Measurements from ENCODE around the gene FER. TPM values are rescaled to one million over a fixed set of nuclear protein-coding genes. Genes with fewer than 3 reads are reported as not detected.

FER gene
- total RNA-seq, 2 experiments from 2014 or later = 14.2 to 15.9 TPM

- CTCF ChIA-PET = no interaction called here
- intact Hi-C loops (cut with DNase I, micrococcal nuclease) = no loop called here
- H3K9me3 Mint-ChIP-seq = peaks cover 6% of the 10 kb centered on the region
These were observed 378.8 kb downstream of the FER start for GRCh38 chr5:109126481-109126880.

GRCh38 chr5:109136906-109137305 lies 389.2 kb downstream of the FER start:
- ChIA-PET CTCF (no interaction called here), POLR2A (interaction anchor here (0.6 kb wide), 1 partner anchor 876 kb away, joined by 3 read pairs; no protein-coding TSS in a partner anchor)
- no peaks in the 10 kb centered on the region for H3K36me3 ChIP-seq (ENCODE audit: insufficient read depth, low read length)
- TF ChIP-seq, protein P1, sequence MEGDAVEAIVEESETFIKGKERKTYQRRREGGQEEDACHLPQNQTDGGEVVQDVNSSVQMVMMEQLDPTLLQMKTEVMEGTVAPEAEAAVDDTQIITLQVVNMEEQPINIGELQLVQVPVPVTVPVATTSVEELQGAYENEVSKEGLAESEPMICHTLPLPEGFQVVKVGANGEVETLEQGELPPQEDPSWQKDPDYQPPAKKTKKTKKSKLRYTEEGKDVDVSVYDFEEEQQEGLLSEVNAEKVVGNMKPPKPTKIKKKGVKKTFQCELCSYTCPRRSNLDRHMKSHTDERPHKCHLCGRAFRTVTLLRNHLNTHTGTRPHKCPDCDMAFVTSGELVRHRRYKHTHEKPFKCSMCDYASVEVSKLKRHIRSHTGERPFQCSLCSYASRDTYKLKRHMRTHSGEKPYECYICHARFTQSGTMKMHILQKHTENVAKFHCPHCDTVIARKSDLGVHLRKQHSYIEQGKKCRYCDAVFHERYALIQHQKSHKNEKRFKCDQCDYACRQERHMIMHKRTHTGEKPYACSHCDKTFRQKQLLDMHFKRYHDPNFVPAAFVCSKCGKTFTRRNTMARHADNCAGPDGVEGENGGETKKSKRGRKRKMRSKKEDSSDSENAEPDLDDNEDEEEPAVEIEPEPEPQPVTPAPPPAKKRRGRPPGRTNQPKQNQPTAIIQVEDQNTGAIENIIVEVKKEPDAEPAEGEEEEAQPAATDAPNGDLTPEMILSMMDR (IDR thresholded peaks at IDR 0.05) = no peak
- H3K4me1 ChIP-seq (ENCODE audit: insufficient read depth, low read length) = no peaks in the 10 kb centered on the region
- Mint-ChIP-seq H3K4me3 (no peak overlapping the region), H3K27ac (no peak overlapping the region), H3K9me3 (no peaks in the 10 kb centered on the region), H3K4me1 (ENCODE audit: low read depth) (no peaks in the 10 kb centered on the region), H3K27me3 (no peaks in the 10 kb centered on the region), H3K36me3 (ENCODE audit: low read depth) (no peaks in the 10 kb centered on the region)
- no peak overlapping the region for H3K4me3 ChIP-seq (ENCODE audit: low read length)
- no peaks in the 10 kb centered on the region for H3K9me3 ChIP-seq (ENCODE audit: control insufficient read depth in 1 of 2, insufficient read depth in 1 of 2, low read length in 2 of 2)
- DNase-seq (no peak), ATAC-seq (ENCODE audit: poor library complexity) (no peak)
- H3K27ac ChIP-seq (ENCODE audit: low read depth in 1 of 2, low read length in 2 of 2) = no peak overlapping the region
- intact Hi-C loops (cut with DNase I, micrococcal nuclease) = no loop called here
- no peaks in the 10 kb centered on the region for H3K27me3 ChIP-seq (ENCODE audit: control insufficient read depth in 1 of 2, insufficient read depth in 2 of 2, low read length in 2 of 2)

More at GRCh38 chr5:109126481-109126880, 378.8 kb downstream of the FER start:
- peaks cover 12% of the 10 kb centered on the region for H3K36me3 Mint-ChIP-seq (ENCODE audit: low read depth)
- POLR2A ChIA-PET = no interaction called here
- ATAC-seq (ENCODE audit: poor library complexity) = no peak
- H3K4me1 ChIP-seq (ENCODE audit: insufficient read depth, low read length) = no peaks in the 10 kb centered on the region
- DNase-seq = no peak
- H3K4me3 ChIP-seq (ENCODE audit: low read length) = no peak overlapping the region
- H3K27me3 Mint-ChIP-seq = no peaks in the 10 kb centered on the region
- H3K4me1 Mint-ChIP-seq (ENCODE audit: low read depth) = no peaks in the 10 kb centered on the region
- no peak overlapping the region for H3K27ac ChIP-seq (ENCODE audit: low read depth in 1 of 2, low read length in 2 of 2)
- H3K27me3 ChIP-seq (ENCODE audit: control insufficient read depth in 1 of 2, insufficient read depth in 2 of 2, low read length in 2 of 2) = no peaks in the 10 kb centered on the region
- no peak overlapping the region for H3K4me3 Mint-ChIP-seq
- TF ChIP-seq, protein P1 (IDR thresholded peaks at IDR 0.05) = no peak
- H3K36me3 ChIP-seq (ENCODE audit: insufficient read depth, low read length) = no peaks in the 10 kb centered on the region
- no peak overlapping the region for H3K27ac Mint-ChIP-seq
- H3K9me3 ChIP-seq (ENCODE audit: control insufficient read depth in 1 of 2, insufficient read depth in 1 of 2, low read length in 2 of 2) = no peaks in the 10 kb centered on the region

DNA sequence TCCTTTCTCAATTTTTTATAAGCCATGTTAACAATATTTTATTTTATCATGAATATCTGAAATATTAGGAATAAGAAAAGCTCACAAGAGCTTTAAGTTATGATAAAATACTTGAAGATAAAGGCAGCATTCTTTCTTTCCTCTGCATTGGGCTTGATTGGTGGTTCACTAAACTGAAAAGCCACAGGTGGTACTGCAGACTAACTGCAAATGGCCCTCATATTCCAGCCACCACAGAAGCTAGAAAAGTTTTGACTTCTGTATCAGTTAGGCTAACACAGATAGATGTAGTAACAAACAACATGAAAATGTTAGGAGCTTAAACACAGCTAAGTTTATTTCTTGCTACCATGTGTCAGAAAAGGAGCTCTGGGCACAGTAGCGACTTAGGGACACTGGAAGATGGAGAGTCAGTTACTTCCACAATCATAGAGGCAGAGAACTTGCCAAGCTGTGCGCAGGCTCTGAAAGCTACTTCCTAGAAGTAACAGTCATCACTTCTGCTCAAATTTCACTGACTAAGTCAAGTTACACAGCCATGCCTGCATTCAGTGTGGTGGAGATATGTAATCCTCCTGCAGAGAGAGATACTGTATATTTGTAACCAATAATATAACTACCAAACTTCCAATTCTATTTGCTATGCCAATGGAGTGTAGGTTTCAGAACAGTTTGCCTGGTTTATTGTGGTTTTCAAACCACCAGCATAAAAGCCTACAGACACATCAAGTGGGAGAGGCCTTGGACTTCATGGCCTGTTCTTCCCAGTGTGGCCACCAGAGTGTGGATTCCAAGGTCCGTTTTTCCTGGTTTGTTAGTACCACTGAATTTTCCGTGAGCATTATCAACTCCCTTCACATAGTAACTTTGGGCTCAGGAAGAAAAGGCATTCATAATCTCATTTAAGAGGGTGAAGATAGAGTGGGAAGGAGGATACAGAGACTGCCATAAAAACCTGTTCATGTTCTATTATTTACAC lies 393.8 kb downstream of the FER start:
- no peaks in the 10 kb centered on the region for H3K36me3 ChIP-seq (ENCODE audit: insufficient read depth, low read length)
- TF ChIP-seq, protein P1 (IDR thresholded peaks at IDR 0.05) = no peak
- H3K36me3 Mint-ChIP-seq (ENCODE audit: low read depth) = no peaks in the 10 kb centered on the region
- no peak overlapping the region for H3K27ac Mint-ChIP-seq
- H3K9me3 ChIP-seq (ENCODE audit: control insufficient read depth in 1 of 2, insufficient read depth in 1 of 2, low read length in 2 of 2) = no peaks in the 10 kb centered on the region
- H3K4me3 ChIP-seq (ENCODE audit: low read length) = no peak overlapping the region
- H3K9me3 Mint-ChIP-seq = no peaks in the 10 kb centered on the region
- POLR2A ChIA-PET = no interaction called here
- H3K4me1 ChIP-seq (ENCODE audit: insufficient read depth, low read length) = no peaks in the 10 kb centered on the region
- ATAC-seq (ENCODE audit: poor library complexity) = no peak
- intact Hi-C loops (cut with DNase I, micrococcal nuclease) = no loop called here
- DNase-seq = no peak
- CTCF ChIA-PET = interaction anchor here (0.9 to 1.7 kb wide), 2 partner anchors 22 to 42 kb away, joined by 3 to 4 read pairs; no protein-coding TSS in a partner anchor
- no peaks in the 10 kb centered on the region for H3K27me3 Mint-ChIP-seq
- H3K4me3 Mint-ChIP-seq = no peak overlapping the region
- H3K27me3 ChIP-seq (ENCODE audit: control insufficient read depth in 1 of 2, insufficient read depth in 2 of 2, low read length in 2 of 2) = no peaks in the 10 kb centered on the region
- H3K4me1 Mint-ChIP-seq (ENCODE audit: low read depth) = no peaks in the 10 kb centered on the region
- H3K27ac ChIP-seq (ENCODE audit: low read depth in 1 of 2, low read length in 2 of 2) = no peak overlapping the region
